ENCODE results near the gene DDX17.

- TF ChIP-seq CTCF (IDR thresholded peaks at IDR 0.05 in 4 of 5, conservative IDR thresholded peaks at IDR 0.05 in 1 of 5) = no peak
- no peak for TF ChIP-seq POLR2A (IDR thresholded peaks at IDR 0.05)
Measured at GRCh38 chr22:38444783-38445182, 61.3 kb downstream of the DDX17 start.

Measured in gastrocnemius medialis (tissue), 4 donors.